GM23338 (cell line): ENCODE results near the gene FRS2.

Source experiments
- CREB1 ChIP-seq: fragments of 250-450 bp; sonication (Bioruptor Pico); IDR thresholded peaks from 2 replicates; pipeline ENCODE4 v1.5.0; 2020; ENCODE audit warnings: low read depth, mild to moderate bottlenecking, moderate library complexity
- EZH2 ChIP-seq: fragments of 200-600 bp; sonication (generic); IDR thresholded peaks from one replicate; pipeline ENCODE4 v1.8.0; 2017; ENCODE audit warnings: antibody characterized with exemption, mild to moderate bottlenecking, low read depth; ENCODE audit not compliant: unreplicated experiment
- EZH2phosphoT487 ChIP-seq: fragments of 200-600 bp; sonication (generic); IDR thresholded peaks from one replicate; pipeline ENCODE4 v1.8.1; 2018; ENCODE audit warnings: antibody characterized with exemption; ENCODE audit not compliant: unreplicated experiment
- JUNB ChIP-seq: IDR thresholded peaks from one replicate; pipeline ENCODE4 v1.6.1; 2016; ENCODE audit warnings: antibody characterized with exemption; ENCODE audit not compliant: unreplicated experiment
- NANOG ChIP-seq: IDR thresholded peaks from 2 replicates; pipeline ENCODE4 v1.6.1; 2016; ENCODE audit warnings: antibody characterized with exemption, borderline replicate concordance
- POLR2AphosphoS5 ChIP-seq: IDR thresholded peaks from 2 replicates; pipeline ENCODE4 v1.6.1; 2016; ENCODE audit warnings: antibody characterized with exemption, low read depth
- REST ChIP-seq: IDR thresholded peaks from one replicate; pipeline ENCODE4 v1.6.1; 2018; ENCODE audit warnings: antibody characterized with exemption; ENCODE audit not compliant: unreplicated experiment
- STAT1 ChIP-seq: IDR thresholded peaks from one replicate; pipeline ENCODE4 v1.6.1; 2016; ENCODE audit warnings: antibody characterized with exemption; ENCODE audit not compliant: unreplicated experiment
- ZNF331 ChIP-seq: fragments of 250-450 bp; sonication (Bioruptor Pico); IDR thresholded peaks from 2 replicates; pipeline ENCODE4 v1.5.0; 2020; ENCODE audit warnings: low read depth, mild to moderate bottlenecking, moderate library complexity
- TF ChIP-seq, protein P1 (sequence below), 2 experiments: fragments of 200-600 bp in 1 of 2; sonication (generic) in 1 of 2; conservative IDR thresholded peaks; 2 replicates each; pipeline versions ENCODE4 v1.5.1 to v1.6.1; 2016 to 2017; ENCODE audit warnings: antibody characterized with exemption in 2 of 2, low read depth in 2 of 2, mild to moderate bottlenecking in 2 of 2, moderate library complexity in 1 of 2

DNA sequence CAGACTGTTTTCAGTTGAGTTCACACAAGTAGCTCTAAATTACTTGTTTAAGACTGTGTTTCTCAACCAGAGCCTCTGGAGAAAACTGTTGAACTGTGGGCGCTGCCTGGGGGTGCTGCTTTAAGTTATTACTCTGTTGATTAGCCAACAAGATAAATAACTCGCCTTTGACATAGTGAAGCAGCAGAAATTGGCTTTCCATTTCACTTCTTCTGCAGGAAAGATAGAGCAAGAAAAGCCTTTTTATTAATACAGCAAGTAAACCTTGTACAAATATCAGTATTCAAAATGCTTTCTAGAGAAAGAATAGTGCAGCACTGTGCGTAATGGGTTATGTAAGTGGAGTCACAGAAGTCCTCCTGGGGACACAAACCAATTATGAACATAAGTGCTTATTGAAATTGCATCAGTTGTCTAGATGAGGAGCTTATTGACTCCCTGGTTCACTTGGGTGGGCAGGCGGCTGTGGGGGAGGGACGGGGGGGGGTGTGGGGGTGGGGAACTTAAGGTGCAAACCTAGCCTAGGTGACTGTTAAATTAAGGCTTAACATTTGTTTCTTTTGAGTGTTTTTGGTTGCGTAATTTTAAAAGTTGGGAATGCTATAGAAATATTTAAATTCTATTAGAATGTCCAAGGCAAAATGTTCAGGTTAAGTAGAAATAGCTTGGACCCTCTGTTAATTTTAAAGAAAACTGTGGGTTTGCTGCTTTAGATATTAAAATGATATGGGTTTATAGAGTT is 6.3 kb downstream of the FRS2 start:
- TF ChIP-seq EZH2 (no peak), EZH2phosphoT487 (no peak), POLR2AphosphoS5 (no peak), REST (no peak), JUNB (no peak), ZNF331 (no peak), NANOG (no peak), CREB1 (CRISPR knock-in tag) (no peak), STAT1 (no peak)
- TF ChIP-seq, protein P1, sequence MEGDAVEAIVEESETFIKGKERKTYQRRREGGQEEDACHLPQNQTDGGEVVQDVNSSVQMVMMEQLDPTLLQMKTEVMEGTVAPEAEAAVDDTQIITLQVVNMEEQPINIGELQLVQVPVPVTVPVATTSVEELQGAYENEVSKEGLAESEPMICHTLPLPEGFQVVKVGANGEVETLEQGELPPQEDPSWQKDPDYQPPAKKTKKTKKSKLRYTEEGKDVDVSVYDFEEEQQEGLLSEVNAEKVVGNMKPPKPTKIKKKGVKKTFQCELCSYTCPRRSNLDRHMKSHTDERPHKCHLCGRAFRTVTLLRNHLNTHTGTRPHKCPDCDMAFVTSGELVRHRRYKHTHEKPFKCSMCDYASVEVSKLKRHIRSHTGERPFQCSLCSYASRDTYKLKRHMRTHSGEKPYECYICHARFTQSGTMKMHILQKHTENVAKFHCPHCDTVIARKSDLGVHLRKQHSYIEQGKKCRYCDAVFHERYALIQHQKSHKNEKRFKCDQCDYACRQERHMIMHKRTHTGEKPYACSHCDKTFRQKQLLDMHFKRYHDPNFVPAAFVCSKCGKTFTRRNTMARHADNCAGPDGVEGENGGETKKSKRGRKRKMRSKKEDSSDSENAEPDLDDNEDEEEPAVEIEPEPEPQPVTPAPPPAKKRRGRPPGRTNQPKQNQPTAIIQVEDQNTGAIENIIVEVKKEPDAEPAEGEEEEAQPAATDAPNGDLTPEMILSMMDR (conservative IDR thresholded peaks at IDR 0.05; ENCODE audit: low read depth in 2 of 2): no peak
